Kidney (tissue), 14 donors: ENCODE results near the gene HIBADH. TPM values are rescaled to one million over a fixed set of nuclear protein-coding genes. Genes with fewer than 3 reads are reported as not detected.

ENCODE experiments used
- DNase-seq, 5 donors: peaks; one replicate each; pipeline ENCODE4 v3.0.0-alpha.2; 2013 to 2020
- FAIRE-seq: peaks from 2 replicates; lab custom pipeline; 2012; peaks lifted over from hg19 to GRCh38; lab: Jason Lieb, UNC
- H3K27ac ChIP-seq, 2 donors: one replicate each; pipeline ENCODE4 v1.7.0; 2013; ENCODE audit warnings: low read depth in 2 of 2, low read length in 2 of 2, inconsistent platforms in 1 of 2
- H3K27me3 ChIP-seq: one replicate; pipeline ENCODE4 v1.7.1; 2013; ENCODE audit warnings: low read length, inconsistent platforms; ENCODE audit not compliant: control insufficient read depth, insufficient read depth
- H3K36me3 ChIP-seq, 3 donors: one replicate each; pipeline versions ENCODE4 v1.7.0 to v1.7.1; 2013; ENCODE audit warnings: low read length in 3 of 3, control low read depth in 1 of 3, inconsistent platforms in 1 of 3; ENCODE audit not compliant: insufficient read depth in 3 of 3, control insufficient read depth in 2 of 3
- H3K4me1 ChIP-seq, 3 donors: one replicate each; pipeline versions ENCODE4 v1.7.0 to v1.7.1; 2013; ENCODE audit warnings: low read length in 3 of 3, inconsistent platforms in 1 of 3, low read depth in 1 of 3; ENCODE audit not compliant: control insufficient read depth in 2 of 3, insufficient read depth in 2 of 3
- H3K4me3 ChIP-seq, 3 donors: one replicate each; pipeline versions ENCODE4 v1.7.0 to v1.8.1; 2013; ENCODE audit warnings: low read length in 3 of 3, control low read depth in 1 of 3, inconsistent platforms in 1 of 3
- H3K9ac ChIP-seq, 3 donors: one replicate each; pipeline versions ENCODE4 v1.7.0 to v1.7.1; 2013; ENCODE audit warnings: low read length in 3 of 3, control low read depth in 1 of 3, inconsistent platforms in 1 of 3
- H3K9me3 ChIP-seq, 3 donors: one replicate each; pipeline versions ENCODE4 v1.7.0 to v1.7.1; 2013; ENCODE audit warnings: low read length in 3 of 3, control low read depth in 1 of 3, inconsistent platforms in 1 of 3; ENCODE audit not compliant: control insufficient read depth in 2 of 3, insufficient read depth in 1 of 3
- CTCF ChIP-seq: IDR thresholded peaks from 3 replicates; pipeline ENCODE4 v1.5.1; 2012; ENCODE audit warnings: mild to moderate bottlenecking, moderate library complexity, borderline replicate concordance; ENCODE audit not compliant: insufficient read depth; ENCODE audit errors: extremely low read depth
- intact Hi-C: fragments of 100-400 bp; cut with DNase I; formaldehyde crosslinking; loops from one replicate; pipeline ENCODE4 v1.11.1; 2022
- polyA plus RNA-seq: library from polyadenylated mRNA; stranded (reverse); fragments of 350-450 nt; fragmentation: Illumina TruSeq; extraction: RNeasy Lipid Tissue Mini Kit (QIAGEN cat#74804); gene quantifications from one replicate; pipeline ENCODE4 v1.2.3, GENCODE V29; 2014; ENCODE audit warnings: low read depth, low replicate concordance; ENCODE audit not compliant: insufficient read depth
- total RNA-seq: library from RNA; stranded (reverse); fragmentation: NEBNext Ultra II Directional; extraction: Animal tissue kit (Norgen Biotek cat#: 25700); gene quantifications from one replicate; pipeline ENCODE4 v1.2.1, GENCODE V29; 2021
- donor health status: control.
- donor health status: control.
- donor health status: control.
- donor health status: control.
- donor health status: control.
- donor health status: DM: yes; HTN: yes; CAD: no.
- donor health status: Normal renal cell carcinoma (clear cell type).

Gene HIBADH
- total and polyA plus RNA-seq, 2 donors from 2014 or later = 42.6 to 160 TPM

GRCh38 chr7:27688056-27688455 lies 25.4 kb upstream of the HIBADH start:
- no peak for TF ChIP-seq CTCF
- H3K4me1 ChIP-seq = no peaks in the 10 kb centered on the region
- FAIRE-seq = no peak
- H3K9ac ChIP-seq = no peak overlapping the region
- no peaks in the 10 kb centered on the region for H3K36me3 ChIP-seq
- no peak overlapping the region for H3K27ac ChIP-seq
- intact Hi-C loops = no loop called here
- H3K4me3 ChIP-seq = no peak overlapping the region
- no peaks in the 10 kb centered on the region for H3K27me3 ChIP-seq
- no peaks in the 10 kb centered on the region for H3K9me3 ChIP-seq
- no peak for DNase-seq

GRCh38 chr7:27686315-27686714 lies 23.6 kb upstream of the HIBADH start:
- no peaks in the 10 kb centered on the region for H3K36me3 ChIP-seq
- no peaks in the 10 kb centered on the region for H3K9me3 ChIP-seq
- no peak overlapping the region for H3K4me3 ChIP-seq
- no peaks in the 10 kb centered on the region for H3K4me1 ChIP-seq
- no peak overlapping the region for H3K27ac ChIP-seq
- H3K27me3 ChIP-seq = no peaks in the 10 kb centered on the region
- H3K9ac ChIP-seq = no peak overlapping the region
- DNase-seq (no peak), FAIRE-seq (no peak)
- TF ChIP-seq CTCF = no peak
- intact Hi-C loops = no loop called here

GRCh38 chr7:27685893-27686292 lies 23.2 kb upstream of the HIBADH start:
- Histone ChIP-seq H3K27me3 (no peaks in the 10 kb centered on the region), H3K9ac (no peak overlapping the region), H3K36me3 (no peaks in the 10 kb centered on the region), H3K9me3 (no peaks in the 10 kb centered on the region), H3K27ac (no peak overlapping the region), H3K4me1 (no peaks in the 10 kb centered on the region), H3K4me3 (no peak overlapping the region)
- no peak for TF ChIP-seq CTCF
- DNase-seq (no peak), FAIRE-seq (peak; percentile 74)
- intact Hi-C loops = no loop called here

- no peak overlapping the region for H3K9ac ChIP-seq
- no peak for TF ChIP-seq CTCF
- intact Hi-C loops = no loop called here
- FAIRE-seq = no peak
- no peaks in the 10 kb centered on the region for H3K27me3 ChIP-seq
- no peak overlapping the region for H3K27ac ChIP-seq
- no peaks in the 10 kb centered on the region for H3K36me3 ChIP-seq
- no peak for DNase-seq
- no peaks in the 10 kb centered on the region for H3K4me1 ChIP-seq
- H3K4me3 ChIP-seq = no peak overlapping the region
- no peaks in the 10 kb centered on the region for H3K9me3 ChIP-seq
These were observed 22.5 kb upstream of the HIBADH start for GRCh38 chr7:27685209-27685608.
